Stimulated activated CD8-positive, alpha-beta memory T cell treated with anti-CD3 and anti-CD28 coated beads, Interleukin-2, amount 100 ng/mL, for 1 hour (primary cell): ENCODE measurements around the gene TRIM45.
"Not testable (repeated sequence)": the region's sequence is repeated elsewhere in the genome, so short reads cannot be mapped to it uniquely, and the experiment has no call there.

ENCODE experiments used
- DNase-seq, 2 donors: peaks; one replicate each; pipeline ENCODE4 v3.0.0-alpha.2; 2020; ENCODE audit warnings: low read depth in 2 of 2

The TRIM45 gene

DNA sequence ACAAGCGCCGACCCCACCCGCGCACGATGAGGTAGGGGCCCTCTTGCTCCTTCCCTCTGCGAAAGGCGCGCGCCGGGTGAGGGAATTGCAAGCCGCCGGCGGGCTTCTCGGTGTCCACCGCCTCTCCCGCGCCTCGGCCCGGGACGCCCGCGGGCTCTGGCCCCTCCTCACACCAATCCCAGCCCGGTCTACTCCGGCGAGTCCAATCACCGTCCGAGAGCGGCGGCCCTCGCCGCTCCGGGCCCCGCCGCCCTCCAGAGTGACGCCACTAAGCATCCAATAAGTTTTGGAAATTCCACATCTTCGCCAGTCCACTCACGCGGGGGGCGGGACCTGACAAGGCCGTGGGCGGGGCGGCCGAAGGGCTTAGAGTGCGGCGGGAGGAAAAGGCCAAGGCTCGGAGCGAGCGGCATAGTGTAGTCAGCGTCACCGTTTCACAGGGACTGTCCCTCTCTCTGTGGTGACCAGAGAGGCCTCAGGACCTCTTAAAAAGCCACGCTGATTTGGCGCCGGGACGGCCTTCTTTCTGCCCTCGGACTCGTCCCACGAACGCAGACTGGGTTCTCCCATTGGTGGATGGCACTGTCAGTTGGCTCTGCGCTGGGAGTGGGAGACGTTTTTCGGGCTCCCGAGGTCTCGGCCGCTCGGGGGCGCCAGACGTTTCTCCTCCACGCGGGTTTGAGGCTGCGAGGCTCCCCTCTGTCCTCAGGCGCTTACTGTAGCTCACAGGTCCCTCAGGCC is at the start of gene TRIM45:
TRIM45 (minus strand) TSS at position 161 of the 741 bp plus-strand sequence. CDS start 548 bp downstream, outside the sequence.
- DNase-seq = peak; percentile 61 to 69

DNA sequence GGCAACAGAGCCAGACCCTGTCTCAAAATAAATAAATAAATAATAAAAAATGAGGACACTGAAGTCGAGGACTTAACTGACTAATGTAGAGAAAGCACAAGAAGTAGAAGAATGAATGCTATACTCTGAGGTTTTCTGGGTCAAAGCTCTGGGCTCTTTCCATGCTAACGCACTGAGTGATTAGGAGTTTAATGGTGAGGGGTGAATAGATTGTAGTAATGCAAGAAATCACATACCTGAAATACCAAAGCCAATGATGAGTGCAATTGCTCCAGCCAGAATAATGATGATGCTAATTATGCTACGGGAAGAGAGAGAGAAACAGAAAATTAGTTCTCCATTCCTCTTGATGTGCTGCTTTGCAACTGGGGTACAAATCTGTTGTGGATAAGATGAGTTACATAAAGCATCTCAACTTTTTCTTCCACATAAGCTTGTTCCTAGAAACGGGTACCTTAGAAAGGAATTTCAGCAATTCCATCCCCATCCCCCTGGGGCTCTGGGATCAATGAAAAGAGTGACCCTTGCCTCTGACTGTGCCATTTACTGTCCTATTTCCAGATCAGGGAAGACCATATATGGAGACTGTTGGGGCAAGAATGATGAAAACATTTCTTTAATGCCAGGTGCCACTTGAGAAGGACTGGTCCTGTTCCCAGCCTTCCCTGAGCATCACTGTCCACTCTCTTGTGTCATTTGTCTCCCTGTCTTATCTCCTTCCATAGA is 48.5 kb upstream of the TRIM45 start:
- no peak for DNase-seq

DNA sequence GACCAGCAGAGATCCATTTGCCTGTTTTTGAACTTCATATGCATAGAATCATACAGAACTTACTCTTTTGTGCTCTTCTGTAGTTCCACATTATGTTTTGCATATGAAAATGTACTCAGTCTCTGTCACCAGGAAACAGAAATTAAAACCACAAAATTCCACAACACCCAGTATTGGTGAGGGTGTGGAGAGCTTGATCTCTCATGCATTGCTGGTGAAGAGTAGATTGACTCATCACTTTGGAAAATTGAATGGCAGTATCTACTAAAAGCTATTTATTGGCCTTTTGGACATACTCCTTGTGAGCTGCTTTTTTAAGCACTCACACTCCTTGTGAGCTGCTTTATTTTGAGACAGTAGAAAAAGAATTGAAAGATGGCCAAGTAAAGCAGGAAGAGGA is 45.9 kb upstream of the TRIM45 start:
- DNase-seq = no peak

DNA sequence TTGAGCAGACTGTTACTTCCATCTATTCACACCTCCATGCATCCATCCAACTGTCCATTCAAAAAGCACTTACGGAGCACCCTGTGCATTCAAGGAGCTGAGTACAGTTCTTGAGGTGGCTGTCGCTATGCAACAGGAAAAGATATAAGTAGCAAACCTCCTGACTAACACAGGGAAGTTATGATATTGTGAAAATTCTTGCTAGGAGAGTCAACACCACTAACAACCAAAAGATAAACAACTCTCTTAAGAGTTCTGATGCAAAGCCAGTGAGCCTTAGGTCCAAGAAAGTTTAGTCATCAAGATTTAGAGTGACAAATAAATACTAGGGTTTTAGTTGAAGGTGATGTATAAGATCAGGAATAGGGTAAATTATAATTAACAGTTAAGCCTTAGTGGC is 44.5 kb upstream of the TRIM45 start:
- no peak for DNase-seq

- DNase-seq = no peak
These were observed 42.7 kb upstream of the TRIM45 start for GRCh38 chr1:117164209-117164608.

- DNase-seq = no peak
These were observed 41.3 kb upstream of the TRIM45 start for GRCh38 chr1:117162816-117163215.

DNA sequence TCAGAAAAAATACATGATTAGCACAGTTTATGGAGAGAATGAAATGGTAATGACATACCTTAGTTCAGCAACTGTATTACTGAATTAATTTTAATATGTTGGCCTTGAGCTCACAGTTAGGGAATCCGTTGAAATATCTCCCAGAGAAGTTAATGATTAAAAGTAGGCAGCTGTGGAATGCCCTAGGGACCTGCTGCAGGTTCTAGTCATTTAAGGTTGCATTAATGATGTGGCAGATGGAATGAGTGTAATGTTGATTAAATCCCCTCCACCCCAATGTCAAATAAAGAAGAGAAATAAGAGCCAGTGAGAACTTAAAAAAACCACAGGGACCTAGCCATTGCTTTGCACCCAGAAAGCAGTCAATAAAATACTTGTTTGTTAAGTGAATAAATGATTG is 40.3 kb upstream of the TRIM45 start:
- DNase-seq = no peak

GRCh38 chr1:117151305-117151704 is 29.8 kb upstream of the TRIM45 start:
- not testable (repeated sequence) for DNase-seq

GRCh38 chr1:117150316-117150715 is 28.8 kb upstream of the TRIM45 start:
- DNase-seq = no peak

- DNase-seq = no peak
These were observed 26.5 kb upstream of the TRIM45 start for GRCh38 chr1:117147856-117148588.

GRCh38 chr1:117147341-117147831 is 25.8 kb upstream of the TRIM45 start:
- DNase-seq = no peak

DNA sequence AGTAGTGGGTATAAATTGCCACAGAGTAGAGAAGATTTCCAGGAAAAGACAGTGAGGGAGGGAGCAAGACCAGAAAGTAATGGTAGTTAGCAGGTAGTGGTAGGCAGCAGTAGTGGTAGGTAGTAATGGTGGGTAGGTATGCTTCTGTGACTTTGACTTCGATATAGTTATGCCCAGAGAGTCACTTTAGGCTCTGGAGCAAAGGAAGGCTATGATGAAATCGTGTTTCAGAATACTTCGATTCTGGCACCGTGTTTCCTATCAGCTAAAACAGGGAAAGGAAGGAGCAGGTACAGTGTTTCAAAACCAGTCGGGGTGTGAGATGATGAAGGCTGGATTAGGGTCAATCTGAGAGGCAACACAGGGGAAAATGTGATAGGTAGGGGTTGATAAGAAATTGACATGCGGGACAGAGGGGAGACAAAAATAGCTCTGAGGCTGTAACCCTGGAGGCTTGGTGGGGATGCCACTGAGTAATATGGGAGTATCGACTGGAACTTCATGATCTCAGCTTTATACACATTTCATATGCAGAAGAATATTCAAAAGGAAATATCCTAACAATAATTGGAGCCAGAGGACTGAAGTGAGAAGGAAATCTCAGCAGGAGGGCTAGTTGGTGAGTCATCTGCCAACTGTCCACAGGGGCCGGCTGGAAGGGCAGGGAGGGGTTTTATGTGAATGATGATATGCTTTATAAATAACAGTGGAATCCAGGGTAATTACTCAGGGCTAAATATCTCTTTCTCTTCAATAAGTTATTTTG is 25.2 kb upstream of the TRIM45 start:
- no peak for DNase-seq

GRCh38 chr1:117146072-117146471 is 24.5 kb upstream of the TRIM45 start:
- DNase-seq = no peak

DNA sequence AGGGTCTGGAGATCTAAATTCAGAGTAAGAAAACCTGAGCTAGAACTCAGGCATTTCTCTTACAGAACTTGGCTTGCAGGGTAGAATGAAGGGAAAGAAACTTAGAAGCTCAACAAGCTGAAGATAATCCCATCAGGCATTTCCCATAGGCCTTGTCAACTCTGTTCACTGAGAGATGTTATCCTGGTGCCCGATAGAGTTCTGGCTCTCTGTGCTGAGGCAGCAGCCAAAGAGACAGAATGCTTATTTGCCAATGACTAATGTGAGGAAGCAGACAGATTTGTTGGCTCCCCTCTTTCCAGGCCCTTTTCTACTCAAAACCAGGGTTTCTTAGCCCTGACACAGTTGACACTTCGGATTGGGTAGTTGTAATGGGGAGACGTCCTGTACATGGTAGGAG is 22.3 kb upstream of the TRIM45 start:
- no peak for DNase-seq

- no peak for DNase-seq
These were observed 21.6 kb upstream of the TRIM45 start for GRCh38 chr1:117143172-117143571.

- DNase-seq = no peak
These were observed 20.7 kb upstream of the TRIM45 start for GRCh38 chr1:117142200-117142599.

GRCh38 chr1:117138561-117138960 is 17.0 kb upstream of the TRIM45 start:
- DNase-seq = no peak

DNA sequence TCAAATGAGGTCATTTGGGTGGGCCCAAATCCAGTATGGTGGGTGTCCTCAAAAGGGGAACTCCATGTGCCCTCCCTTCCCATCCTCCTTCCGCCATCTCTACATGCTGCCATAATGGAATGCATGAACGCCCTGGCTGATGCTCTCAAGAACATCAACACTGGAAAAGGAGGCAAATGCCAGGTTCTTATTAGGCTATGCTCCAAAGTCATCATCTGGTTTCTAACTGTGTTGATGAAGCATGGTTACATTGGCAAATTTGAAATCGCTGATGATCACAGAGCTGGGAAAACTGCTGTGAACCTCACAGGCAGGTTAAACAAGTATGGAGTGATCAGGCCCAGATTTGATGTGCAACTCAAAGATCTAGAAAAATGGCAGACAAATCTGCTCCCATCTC is 16.6 kb upstream of the TRIM45 start:
- DNase-seq = no peak

GRCh38 chr1:117137281-117137855 is 15.8 kb upstream of the TRIM45 start:
- DNase-seq = no peak

DNA sequence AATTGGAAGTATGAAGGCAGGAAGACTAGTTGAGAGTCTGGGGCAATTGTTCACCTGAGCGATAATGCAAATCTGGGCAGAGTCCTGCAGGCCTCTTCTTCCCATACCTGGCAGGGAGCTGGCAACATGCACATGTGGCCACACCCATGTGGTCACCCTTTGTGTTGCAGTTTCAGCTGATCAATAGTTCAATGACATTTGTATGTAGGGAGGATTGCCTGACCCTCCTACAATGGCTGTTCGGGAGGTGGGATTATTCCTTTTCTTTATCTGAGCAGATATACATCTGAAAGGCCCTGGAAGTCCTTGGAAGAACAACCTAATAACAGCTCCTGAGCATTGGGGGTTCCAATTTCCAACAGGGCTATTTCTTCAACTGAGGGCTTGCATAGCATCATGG is 15.2 kb upstream of the TRIM45 start:
- DNase-seq = no peak

DNA sequence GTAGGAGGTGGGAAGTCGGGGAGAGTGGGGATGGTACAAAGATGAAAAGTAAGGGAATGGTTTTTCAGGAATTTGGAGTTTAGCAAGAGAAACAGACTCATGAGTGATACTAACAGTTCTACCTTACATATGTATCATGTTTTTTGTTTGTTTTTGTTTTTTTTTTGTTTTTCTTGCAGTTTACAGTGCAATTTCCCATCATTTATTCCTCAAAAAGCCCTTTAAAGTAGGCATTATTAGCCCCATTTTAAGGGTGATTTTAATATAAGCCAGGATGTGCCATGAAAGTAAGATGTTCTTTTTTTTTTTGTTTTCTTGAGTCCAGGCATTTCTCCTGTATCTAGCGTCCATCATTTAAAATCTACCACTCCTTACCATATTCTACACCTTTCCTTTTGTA is 13.8 kb upstream of the TRIM45 start:
- DNase-seq = no peak
